Astrocyte (in vitro differentiated cells and primary cell): ENCODE results near the gene LAMA4. TPM values are rescaled to one million over a fixed set of nuclear protein-coding genes. Genes with fewer than 3 reads are reported as not detected.

Experiments used
- DNase-seq: peaks from one replicate; pipeline ENCODE4 v3.0.0-alpha.2; 2010; ENCODE audit warnings: low read depth
- FAIRE-seq: peaks from 2 replicates; lab custom pipeline; 2011; peaks lifted over from hg19 to GRCh38; lab: Jason Lieb, UNC
- H2AFZ ChIP-seq: 2 replicates; pipeline ENCODE4 v1.6.0; 2012; ENCODE audit warnings: low read depth, low read length, inconsistent platforms
- H3K27ac ChIP-seq: 2 replicates; pipeline ENCODE4 v1.5.1; 2011; ENCODE audit warnings: low read depth, low read length, inconsistent platforms
- H3K27me3 ChIP-seq: 2 replicates; pipeline ENCODE4 v1.6.0; 2011; ENCODE audit warnings: low read length, inconsistent platforms; ENCODE audit not compliant: insufficient read depth
- H3K36me3 ChIP-seq: 2 replicates; pipeline ENCODE4 v1.5.1; 2011; ENCODE audit warnings: low read length, inconsistent platforms; ENCODE audit not compliant: insufficient read depth
- H3K4me1 ChIP-seq: 2 replicates; pipeline ENCODE4 v1.5.1; 2011; ENCODE audit warnings: low read length, inconsistent platforms; ENCODE audit not compliant: insufficient read depth
- H3K4me2 ChIP-seq: 2 replicates; pipeline ENCODE4 v1.6.0; 2012; ENCODE audit warnings: low read length, inconsistent platforms
- H3K4me3 ChIP-seq: 2 replicates; pipeline ENCODE4 v1.5.1; 2011; ENCODE audit warnings: low read depth, mild to moderate bottlenecking, low read length, inconsistent platforms; ENCODE audit not compliant: insufficient read depth
- H3K79me2 ChIP-seq: 2 replicates; pipeline ENCODE4 v1.6.0; 2012; ENCODE audit warnings: mild to moderate bottlenecking, low read length, inconsistent platforms; ENCODE audit not compliant: insufficient read depth
- H3K9ac ChIP-seq: 2 replicates; pipeline ENCODE4 v1.6.0; 2012; ENCODE audit warnings: mild to moderate bottlenecking, low read length, inconsistent platforms
- H3K9me3 ChIP-seq: 2 replicates; pipeline ENCODE4 v1.5.1; 2012; ENCODE audit warnings: low read depth, mild to moderate bottlenecking, low read length, inconsistent platforms; ENCODE audit not compliant: insufficient read depth
- H4K20me1 ChIP-seq: 2 replicates; pipeline ENCODE4 v1.6.0; 2012; ENCODE audit warnings: low read length, inconsistent platforms; ENCODE audit not compliant: insufficient read depth
- H3K27ac Mint-ChIP-seq: one replicate; pipeline ENCODE4 v1.8.0; 2021; ENCODE audit warnings: mild to moderate bottlenecking, mixed read lengths; ENCODE audit not compliant: unreplicated experiment
- H3K27me3 Mint-ChIP-seq: one replicate; pipeline ENCODE4 v1.8.0; 2021; ENCODE audit warnings: low read depth, mixed read lengths; ENCODE audit not compliant: unreplicated experiment
- H3K36me3 Mint-ChIP-seq: one replicate; pipeline ENCODE4 v1.8.0; 2021; ENCODE audit warnings: low read depth, mixed read lengths; ENCODE audit not compliant: unreplicated experiment
- H3K4me1 Mint-ChIP-seq: one replicate; pipeline ENCODE4 v1.8.0; 2021; ENCODE audit warnings: low read depth, mixed read lengths; ENCODE audit not compliant: unreplicated experiment
- H3K4me3 Mint-ChIP-seq: one replicate; pipeline ENCODE4 v1.8.0; 2021; ENCODE audit warnings: mild to moderate bottlenecking, moderate library complexity, mixed read lengths; ENCODE audit not compliant: unreplicated experiment
- H3K9me3 Mint-ChIP-seq: one replicate; pipeline ENCODE4 v1.8.0; 2021; ENCODE audit warnings: mild to moderate bottlenecking, mixed read lengths; ENCODE audit not compliant: unreplicated experiment
- EZH2 ChIP-seq: IDR thresholded peaks from 2 replicates; pipeline ENCODE4 v1.6.1; 2012; ENCODE audit warnings: mild to moderate bottlenecking, low read length, inconsistent platforms; ENCODE audit not compliant: insufficient read depth
- total RNA-seq: library from RNA; stranded (reverse); gene quantifications from 2 replicates; pipeline ENCODE4 v1.2.1, GENCODE V29; 2021
- TF ChIP-seq, protein P1 (sequence below): IDR thresholded peaks from 2 replicates; pipeline ENCODE4 v1.5.1; 2011; ENCODE audit warnings: low read depth, mild to moderate bottlenecking, inconsistent platforms, low read length, moderate library complexity; ENCODE audit not compliant: insufficient read depth

Gene LAMA4
- total RNA-seq, 1 donor from 2014 or later, result 2.0 TPM

DNA sequence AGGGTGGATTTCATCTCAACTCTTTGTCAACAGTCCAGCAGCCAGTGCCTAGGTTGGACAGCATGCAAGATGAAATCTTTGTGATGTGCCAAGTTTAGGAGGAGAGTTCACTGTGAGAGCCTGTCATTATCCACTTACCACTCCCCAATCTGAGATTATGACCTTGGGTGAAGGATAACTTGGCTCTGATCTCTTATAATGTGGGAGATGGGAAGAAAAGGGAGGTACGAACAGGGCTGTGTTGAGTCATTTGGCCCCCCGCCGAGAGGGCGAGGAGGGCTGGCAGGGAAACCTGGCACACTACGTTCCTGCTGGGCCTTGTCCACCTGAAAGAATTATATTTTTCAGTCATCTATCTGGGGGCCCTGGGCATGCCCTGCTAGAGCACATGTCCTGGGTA, 35.8 kb downstream of the LAMA4 start:
- peaks cover 29% of the 10 kb centered on the region for H3K4me1 Mint-ChIP-seq
- H3K9ac ChIP-seq, result no peak overlapping the region
- H3K27ac Mint-ChIP-seq, result no peak overlapping the region
- no peak overlapping the region for H3K4me3 Mint-ChIP-seq
- TF ChIP-seq, protein P1, sequence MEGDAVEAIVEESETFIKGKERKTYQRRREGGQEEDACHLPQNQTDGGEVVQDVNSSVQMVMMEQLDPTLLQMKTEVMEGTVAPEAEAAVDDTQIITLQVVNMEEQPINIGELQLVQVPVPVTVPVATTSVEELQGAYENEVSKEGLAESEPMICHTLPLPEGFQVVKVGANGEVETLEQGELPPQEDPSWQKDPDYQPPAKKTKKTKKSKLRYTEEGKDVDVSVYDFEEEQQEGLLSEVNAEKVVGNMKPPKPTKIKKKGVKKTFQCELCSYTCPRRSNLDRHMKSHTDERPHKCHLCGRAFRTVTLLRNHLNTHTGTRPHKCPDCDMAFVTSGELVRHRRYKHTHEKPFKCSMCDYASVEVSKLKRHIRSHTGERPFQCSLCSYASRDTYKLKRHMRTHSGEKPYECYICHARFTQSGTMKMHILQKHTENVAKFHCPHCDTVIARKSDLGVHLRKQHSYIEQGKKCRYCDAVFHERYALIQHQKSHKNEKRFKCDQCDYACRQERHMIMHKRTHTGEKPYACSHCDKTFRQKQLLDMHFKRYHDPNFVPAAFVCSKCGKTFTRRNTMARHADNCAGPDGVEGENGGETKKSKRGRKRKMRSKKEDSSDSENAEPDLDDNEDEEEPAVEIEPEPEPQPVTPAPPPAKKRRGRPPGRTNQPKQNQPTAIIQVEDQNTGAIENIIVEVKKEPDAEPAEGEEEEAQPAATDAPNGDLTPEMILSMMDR, result no peak
- no peak for TF ChIP-seq EZH2
- DNase-seq, result no peak
- H3K4me2 ChIP-seq, result no peak overlapping the region
- H2AFZ ChIP-seq, result no peak overlapping the region
- peaks cover 55% of the 10 kb centered on the region for H3K4me1 ChIP-seq
- no peak for FAIRE-seq
- H4K20me1 ChIP-seq, result no peaks in the 10 kb centered on the region
- H3K9me3 Mint-ChIP-seq, result no peaks in the 10 kb centered on the region
- no peaks in the 10 kb centered on the region for H3K36me3 ChIP-seq
- no peaks in the 10 kb centered on the region for H3K27me3 ChIP-seq
- H3K4me3 ChIP-seq, result no peak overlapping the region
- H3K27me3 Mint-ChIP-seq, result no peaks in the 10 kb centered on the region
- no peaks in the 10 kb centered on the region for H3K36me3 Mint-ChIP-seq
- no peaks in the 10 kb centered on the region for H3K9me3 ChIP-seq
- H3K27ac ChIP-seq, result no peak overlapping the region
- H3K79me2 ChIP-seq, result peaks cover 4% of the 10 kb centered on the region

DNA sequence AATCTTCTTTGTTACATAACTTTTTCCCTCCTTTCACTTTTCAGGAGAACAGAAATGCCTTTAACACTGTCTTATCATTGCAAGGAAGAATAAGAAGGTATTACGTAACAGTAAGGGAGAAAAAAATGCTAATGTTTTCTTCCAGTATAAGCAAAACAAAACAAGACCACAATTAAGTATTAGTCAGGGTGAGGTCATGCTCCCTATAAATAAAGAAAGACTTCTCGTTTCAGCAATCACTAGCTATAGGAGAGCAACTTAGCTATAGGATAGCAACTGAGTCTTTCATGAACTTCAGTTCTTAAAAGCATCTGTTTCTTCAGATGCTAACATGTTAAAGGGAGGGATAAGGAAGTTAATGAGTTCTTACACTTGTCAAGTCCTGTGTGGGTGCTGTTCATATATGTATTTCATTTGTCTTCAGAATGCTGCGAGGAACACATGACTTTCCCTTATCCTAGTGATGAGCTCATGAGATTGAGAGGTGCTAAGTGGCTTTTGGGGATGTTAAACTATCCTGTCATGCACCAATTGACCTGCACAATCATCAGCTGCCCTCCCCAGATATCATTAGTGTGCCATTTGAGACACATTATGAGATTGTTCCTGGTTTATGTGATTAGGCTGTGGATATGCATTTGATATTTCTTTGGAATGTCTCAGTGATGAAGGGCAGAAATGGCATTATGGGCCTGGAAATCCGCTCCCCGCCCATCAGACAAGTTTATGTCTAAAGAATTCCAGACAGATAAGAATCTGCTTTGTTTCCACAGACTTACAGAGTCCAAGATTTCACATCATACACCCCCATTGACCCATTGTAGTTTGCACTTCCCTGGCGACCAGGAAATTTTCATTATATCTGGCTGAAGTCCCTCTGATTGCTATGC, 37.5 kb downstream of the LAMA4 start:
- Mint-ChIP-seq H3K4me3 (no peak overlapping the region), H3K27ac (no peak overlapping the region), H3K4me1 (peaks cover 19% of the 10 kb centered on the region), H3K36me3 (no peaks in the 10 kb centered on the region), H3K27me3 (no peaks in the 10 kb centered on the region), H3K9me3 (no peaks in the 10 kb centered on the region)
- peak overlapping the region; percentile 0 for H3K4me3 ChIP-seq
- no peaks in the 10 kb centered on the region for H3K27me3 ChIP-seq
- H4K20me1 ChIP-seq, result no peaks in the 10 kb centered on the region
- peaks cover 4% of the 10 kb centered on the region for H3K79me2 ChIP-seq
- FAIRE-seq (peak; percentile 73), DNase-seq (peak; percentile 93)
- peaks cover 38% of the 10 kb centered on the region for H3K4me1 ChIP-seq
- H3K4me2 ChIP-seq, result peak overlapping the region; percentile 58
- TF ChIP-seq EZH2, result no peak
- TF ChIP-seq, protein P1, result no peak
- H2AFZ ChIP-seq, result no peak overlapping the region
- no peaks in the 10 kb centered on the region for H3K9me3 ChIP-seq
- H3K9ac ChIP-seq, result peak overlapping the region; percentile 51
- no peaks in the 10 kb centered on the region for H3K36me3 ChIP-seq
- peak overlapping the region; percentile 62 for H3K27ac ChIP-seq
